Measurements from ENCODE around the gene DAZAP2. TPM values are rescaled to one million over a fixed set of nuclear protein-coding genes. Genes with fewer than 3 reads are reported as not detected.
"Not testable (repeated sequence)": the region's sequence is repeated elsewhere in the genome, so short reads cannot be mapped to it uniquely, and the experiment has no call there.

DAZAP2 gene
- total and polyA plus RNA-seq, 2 of the 4 experiments (the other 2 are of a cell fraction), result 62.2 to 202 TPM

DNA sequence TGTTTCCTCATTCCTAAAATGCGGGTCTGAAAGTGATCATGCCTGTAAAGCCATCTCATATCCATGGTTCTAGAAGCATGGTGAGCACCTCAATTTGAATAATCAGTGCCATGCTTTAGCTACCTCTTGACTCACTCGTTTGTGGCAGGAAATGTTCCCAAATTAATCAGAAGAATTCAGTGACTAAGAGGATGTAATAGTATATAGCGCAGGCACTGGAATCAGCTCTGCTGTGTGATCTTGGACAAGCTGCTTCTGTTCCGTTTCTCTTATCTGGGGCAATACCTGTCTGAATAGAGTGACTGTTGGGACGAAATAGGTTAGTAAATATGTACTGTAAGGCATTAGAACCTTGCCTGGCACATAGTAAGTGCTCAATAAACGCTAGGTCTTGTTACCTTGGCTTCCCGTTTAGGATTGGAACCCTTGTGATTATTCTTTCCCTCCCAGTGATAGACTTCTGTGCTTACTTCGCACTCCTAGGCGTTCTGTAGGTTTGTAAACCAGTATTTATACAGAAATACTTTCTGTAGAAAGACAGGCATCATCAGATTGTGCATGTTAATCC lies 32.4 kb downstream of the DAZAP2 start:
- H3K23ac ChIP-seq (ENCODE audit: low read depth, low read length), result peak overlapping the region; percentile 90; the same call in 1 of the 2 replicates
- H2BK20ac ChIP-seq (ENCODE audit: low read depth, low read length), result peak overlapping the region; percentile 94
- H2AK9ac ChIP-seq (replicated peaks; ENCODE audit: low read depth, low read length, poor library complexity), result peak overlapping the region; percentile 95
- DNase-seq, result peak; percentile 86
- peaks cover 3% of the 10 kb centered on the region; the same call in 1 of the 2 replicates for H3K4me1 ChIP-seq (ENCODE audit: control insufficient read depth, insufficient read depth, low read length)
- H3K79me1 ChIP-seq (ENCODE audit: low read depth in 1 of 2, low read length in 2 of 2), result peaks cover 15 to 45% of the 10 kb centered on the region in 2 experiments
- H3K18ac ChIP-seq (ENCODE audit: low read depth, low read length), result peak overlapping the region; percentile 68; the same call in 1 of the 2 replicates
- ATAC-seq (ENCODE audit: low read depth), result peak; percentile 70
- peak overlapping the region; percentile 53 for H3K27ac ChIP-seq (ENCODE audit: insufficient read depth, low read length)
- H3K56ac ChIP-seq (ENCODE audit: extremely low read depth, insufficient read depth, low read length), result peak overlapping the region; percentile 77
- H3K4me3 ChIP-seq (ENCODE audit: insufficient read depth, low read depth, low read length), result peak overlapping the region; percentile 74
- peaks cover 13% of the 10 kb centered on the region for H3K9me1 ChIP-seq (ENCODE audit: insufficient read depth, low read length)
- ChIA-PET POLR2A (ENCODE audit: unreplicated experiment) (interaction anchor here (0.6 to 1.1 kb wide), 2 partner anchors 30 to 32 kb away, joined by 3 to 5 read pairs; partner anchors contain the start of gene DAZAP2), CTCF (interaction anchor here (2.7 kb wide), 1 partner anchor 70 kb away, joined by 19 read pairs; no protein-coding TSS in a partner anchor)
- no TSS peak for BruUV-seq (replicated peaks)
- H2AFZ ChIP-seq (replicated peaks; ENCODE audit: low read length, poor library complexity), result peak overlapping the region; percentile 88
- no peaks in the 10 kb centered on the region for H4K20me1 ChIP-seq (ENCODE audit: insufficient read depth, low read length)
- peak overlapping the region; percentile 88 for H2BK5ac ChIP-seq (ENCODE audit: low read depth, low read length, poor library complexity, severe bottlenecking)
- 0% methylated on average over 2 of the region's 9 CpGs; no CpG with 5 or more reads in 1 of the 2 experiments for WGBS, 2 experiments (ENCODE audit: extremely low coverage in 2 of 2, insufficient read length in 1 of 2)
- TF ChIP-seq MXI1 (IDR thresholded peaks at IDR 0.05; ENCODE audit: borderline replicate concordance, low read depth, low read length), result peak; percentile 84
- TF ChIP-seq SMC3 (IDR thresholded peaks at IDR 0.05; ENCODE audit: low read depth, low read length), result no peak
- peak; percentile 44; the same call in 1 of the 2 replicates for TF ChIP-seq FOS (IDR thresholded peaks at IDR 0.05; ENCODE audit: low read depth, low read length)
- dilution Hi-C loops (cut with HindIII; ENCODE audit: low sequenced_read_pairs, unreplicated experiment), result no loop called here
- peak overlapping the region; percentile 83 for H4K91ac ChIP-seq (ENCODE audit: insufficient read depth, low read depth, low read length)
- H4K8ac ChIP-seq (ENCODE audit: low read depth in 2 of 2, low read length in 2 of 2), result peak overlapping the region; percentile 70 to 92
- H4K5ac ChIP-seq (ENCODE audit: low read depth, low read length), result peak overlapping the region; percentile 66
- H2BK120ac ChIP-seq (ENCODE audit: low read depth, low read length), result peak overlapping the region; percentile 88
- intact Hi-C loops (cut with micrococcal nuclease), result no loop called here
- in situ Hi-C loops (cut with MboI; ENCODE audit: low sequenced_read_pairs), result no loop called here
- H3K27me3 ChIP-seq (ENCODE audit: control insufficient read depth, insufficient read depth, low read length), result no peaks in the 10 kb centered on the region
- peak overlapping the region; percentile 90 for H3K14ac ChIP-seq (replicated peaks; ENCODE audit: low read depth, low read length)
- H2AK5ac ChIP-seq (ENCODE audit: low read depth, low read length), result peak overlapping the region; percentile 83
- no peaks in the 10 kb centered on the region for H3K36me3 ChIP-seq (ENCODE audit: control insufficient read depth, insufficient read depth, low read length)
- peak overlapping the region; percentile 69 for H2BK15ac ChIP-seq (ENCODE audit: low read depth, low read length)
- no peaks in the 10 kb centered on the region for H3K9me3 ChIP-seq (ENCODE audit: control insufficient read depth, insufficient read depth, low read length)
- peak overlapping the region; percentile 86 for H3K4me2 ChIP-seq (ENCODE audit: low read depth, low read length)
- peak overlapping the region; percentile 74 for H3K9ac ChIP-seq (ENCODE audit: low read depth, low read length)
- H3K4ac ChIP-seq (ENCODE audit: low read depth, low read length), result peak overlapping the region; percentile 90

- H2AK9ac ChIP-seq (replicated peaks; ENCODE audit: low read depth, low read length, poor library complexity); in situ Hi-C loops (cut with MboI; ENCODE audit: low sequenced_read_pairs); BruUV-seq (replicated peaks); dilution Hi-C loops (cut with HindIII; ENCODE audit: low sequenced_read_pairs, unreplicated experiment); H3K4me3 ChIP-seq (ENCODE audit: insufficient read depth, low read depth, low read length); H3K4me1 ChIP-seq (ENCODE audit: control insufficient read depth, insufficient read depth, low read length); H3K56ac ChIP-seq (ENCODE audit: extremely low read depth, insufficient read depth, low read length); H2BK15ac ChIP-seq (ENCODE audit: low read depth, low read length); H4K91ac ChIP-seq (ENCODE audit: insufficient read depth, low read depth, low read length); H3K4me2 ChIP-seq (ENCODE audit: low read depth, low read length); H3K27ac ChIP-seq (ENCODE audit: insufficient read depth, low read length); H3K14ac ChIP-seq (replicated peaks; ENCODE audit: low read depth, low read length); POLR2A ChIA-PET (ENCODE audit: unreplicated experiment); H3K9me1 ChIP-seq (ENCODE audit: insufficient read depth, low read length); H3K4ac ChIP-seq (ENCODE audit: low read depth, low read length); H2AFZ ChIP-seq (replicated peaks; ENCODE audit: low read length, poor library complexity); H3K18ac ChIP-seq (ENCODE audit: low read depth, low read length); H4K8ac ChIP-seq (ENCODE audit: low read depth in 2 of 2, low read length in 2 of 2); CTCF ChIA-PET; H3K23ac ChIP-seq (ENCODE audit: low read depth, low read length); H3K27me3 ChIP-seq (ENCODE audit: control insufficient read depth, insufficient read depth, low read length); H2BK20ac ChIP-seq (ENCODE audit: low read depth, low read length); H3K9me3 ChIP-seq (ENCODE audit: control insufficient read depth, insufficient read depth, low read length); intact Hi-C loops (cut with micrococcal nuclease); H2BK120ac ChIP-seq (ENCODE audit: low read depth, low read length); H3K36me3 ChIP-seq (ENCODE audit: control insufficient read depth, insufficient read depth, low read length); H4K20me1 ChIP-seq (ENCODE audit: insufficient read depth, low read length); H2BK5ac ChIP-seq (ENCODE audit: low read depth, low read length, poor library complexity, severe bottlenecking); ATAC-seq (ENCODE audit: low read depth); H3K9ac ChIP-seq (ENCODE audit: low read depth, low read length); DNase-seq; H4K5ac ChIP-seq (ENCODE audit: low read depth, low read length): not testable (repeated sequence)
- WGBS, 2 experiments (ENCODE audit: extremely low coverage in 2 of 2, insufficient read length in 1 of 2), result no CpG with 5 or more reads among the region's 7 CpGs
- H3K79me1 ChIP-seq (ENCODE audit: low read depth in 1 of 2, low read length in 2 of 2), result peaks cover 10 to 29% of the 10 kb centered on the region in 2 experiments; a peak in 3 of 4 replicates
- 0 out of 2 replicates have a peak overlapping the region, but pooled peaks have one; percentile 0 for H2AK5ac ChIP-seq (ENCODE audit: low read depth, low read length)
Observed at GRCh38 chr12:51272810-51273209, 34.2 kb downstream of the DAZAP2 start.
